ENCODE data around the gene HOXC9.

The HOXC9 gene

DNA sequence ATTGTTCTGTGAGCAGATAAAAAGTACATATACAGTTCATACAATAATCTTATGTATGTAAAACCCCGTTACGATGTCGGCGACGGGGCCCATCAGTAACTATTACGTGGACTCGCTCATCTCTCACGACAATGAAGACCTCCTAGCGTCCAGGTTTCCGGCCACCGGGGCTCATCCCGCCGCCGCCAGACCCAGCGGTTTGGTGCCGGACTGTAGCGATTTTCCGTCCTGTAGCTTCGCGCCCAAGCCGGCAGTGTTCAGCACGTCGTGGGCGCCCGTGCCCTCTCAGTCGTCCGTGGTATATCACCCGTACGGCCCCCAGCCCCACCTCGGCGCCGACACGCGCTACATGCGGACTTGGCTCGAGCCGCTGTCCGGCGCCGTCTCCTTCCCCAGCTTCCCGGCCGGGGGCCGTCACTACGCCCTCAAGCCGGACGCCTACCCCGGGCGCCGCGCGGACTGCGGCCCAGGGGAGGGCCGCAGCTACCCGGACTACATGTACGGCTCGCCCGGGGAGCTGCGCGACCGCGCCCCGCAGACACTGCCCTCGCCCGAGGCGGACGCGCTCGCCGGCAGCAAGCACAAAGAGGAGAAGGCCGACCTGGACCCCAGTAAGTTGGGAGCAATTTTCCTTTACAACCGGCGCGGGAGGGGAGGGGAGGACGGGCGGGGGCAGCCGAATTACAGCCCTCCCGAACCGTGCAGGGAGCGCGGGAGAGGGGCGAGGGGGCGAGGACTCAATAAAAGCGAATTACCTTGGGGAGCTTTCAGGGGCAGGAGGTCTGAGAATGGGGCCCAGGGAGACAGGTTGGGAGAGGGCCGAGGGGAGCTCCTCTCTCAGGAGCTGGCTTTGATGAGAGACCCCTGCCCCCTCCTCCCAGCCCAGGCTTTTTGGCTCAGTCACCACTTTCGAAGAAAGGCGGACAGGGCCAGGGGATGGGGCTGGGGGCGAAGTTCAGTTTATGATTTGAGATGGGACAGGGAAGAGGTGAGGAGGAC, at the start of gene HOXC9:
HOXC9 (plus strand) TSS at position 46 of the 999 bp plus-strand sequence; CDS start at position 74, 28 bp downstream.
- DNase-seq (ENCODE audit: low spot score in 2 of 2) (no peak), ATAC-seq (no peak)
- no peak within 1 kb of the TSS for H3K27ac Mint-ChIP-seq
- H3K4me3 Mint-ChIP-seq, result peak within 1 kb of the TSS; percentile 58
- peaks cover 55% of the 10 kb centered on the region for H3K4me1 Mint-ChIP-seq
- no peaks in the 10 kb centered on the region for H3K9me3 Mint-ChIP-seq
- no peaks in the 10 kb centered on the region for H3K36me3 Mint-ChIP-seq

- Mint-ChIP-seq H3K27ac (no peak overlapping the region), H3K4me1 (peaks cover 30% of the 10 kb centered on the region), H3K9me3 (no peaks in the 10 kb centered on the region), H3K4me3 (no peak overlapping the region), H3K36me3 (peaks cover 30% of the 10 kb centered on the region)
- no peak for DNase-seq (ENCODE audit: low spot score in 2 of 2)
- no peak for ATAC-seq
These were observed 49.6 kb upstream of the HOXC9 start for GRCh38 chr12:53950437-53950773.

DNA sequence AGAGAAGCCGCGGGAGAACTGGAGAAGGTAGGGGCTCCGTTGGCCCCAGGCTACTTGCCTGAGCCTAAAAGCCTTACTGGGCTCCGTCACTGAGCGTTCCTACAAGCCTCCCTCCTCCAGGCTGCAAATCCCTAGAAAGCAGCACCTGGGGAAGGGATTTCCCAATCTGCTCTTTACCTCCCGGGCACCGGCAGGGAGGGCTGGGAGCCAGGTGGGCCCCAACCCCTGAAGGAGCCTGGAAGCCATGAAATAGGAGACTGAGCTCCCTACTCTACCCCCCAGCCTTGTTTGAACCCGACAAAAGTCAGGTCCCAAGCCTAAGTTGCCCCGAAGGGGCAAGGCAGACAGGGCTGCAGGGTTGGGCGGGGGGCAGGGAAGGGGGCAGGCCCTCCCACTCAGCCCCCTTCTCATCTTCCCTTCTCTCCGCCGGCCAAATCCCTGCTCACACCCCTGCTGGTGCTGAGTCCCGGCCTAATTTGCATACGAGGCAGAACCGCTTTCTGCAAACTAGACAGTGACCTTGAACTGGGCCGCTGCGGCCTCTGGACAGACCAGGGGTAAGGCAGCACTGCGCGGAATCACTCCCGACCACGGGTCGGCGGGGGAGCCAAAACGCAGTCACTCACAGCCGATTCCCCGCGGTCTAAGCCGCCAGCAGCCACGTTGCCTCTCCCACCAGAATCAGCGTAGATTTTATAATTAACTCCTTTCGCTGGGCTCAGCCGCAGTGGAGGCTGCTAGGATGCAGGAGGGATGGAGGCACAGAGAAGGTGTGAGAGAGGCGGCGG, 49.0 kb upstream of the HOXC9 start:
- DNase-seq (ENCODE audit: low spot score in 2 of 2), result no peak
- peaks cover 35% of the 10 kb centered on the region for H3K4me1 Mint-ChIP-seq
- no peak overlapping the region for H3K4me3 Mint-ChIP-seq
- peaks cover 30% of the 10 kb centered on the region for H3K36me3 Mint-ChIP-seq
- ATAC-seq, result no peak
- no peaks in the 10 kb centered on the region for H3K9me3 Mint-ChIP-seq
- H3K27ac Mint-ChIP-seq, result no peak overlapping the region

DNA sequence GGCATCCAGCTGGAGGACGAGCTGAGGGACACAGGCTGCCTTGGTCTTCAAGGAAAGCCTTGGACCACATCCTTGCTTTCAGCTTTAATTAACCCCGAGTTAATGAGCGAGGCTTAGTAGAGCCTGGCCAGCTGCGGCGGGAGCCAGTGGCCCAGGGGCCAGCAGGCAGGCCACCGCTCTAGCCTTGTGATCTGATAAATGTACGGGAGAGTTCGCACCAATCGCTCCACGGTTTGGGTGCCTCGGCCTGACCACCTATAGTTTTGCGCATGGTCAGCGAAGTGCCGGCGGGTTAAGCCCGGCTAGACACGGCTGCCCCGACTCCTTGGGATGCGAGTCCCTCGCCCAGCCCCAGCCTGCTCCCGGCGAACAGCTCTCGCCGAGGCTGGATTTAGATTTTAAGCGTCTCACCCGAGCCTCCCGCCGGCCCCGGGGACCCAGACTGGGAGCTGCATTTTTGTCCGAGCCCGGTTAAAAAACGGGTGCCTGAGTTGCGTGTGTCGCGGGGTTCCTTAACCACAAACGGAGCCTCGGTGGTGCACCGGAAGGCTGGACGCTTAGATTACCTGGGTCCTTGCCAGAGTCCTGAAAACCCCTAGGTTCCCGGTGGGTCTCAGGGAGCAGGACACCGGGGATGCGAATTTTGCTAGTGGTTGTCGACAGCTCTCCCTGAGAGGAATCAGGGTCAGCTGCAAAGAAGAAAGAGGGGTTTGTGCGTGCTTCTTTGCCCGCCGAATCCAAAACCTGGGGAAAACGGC, 48.2 kb upstream of the HOXC9 start:
- H3K27ac Mint-ChIP-seq, result no peak overlapping the region
- no peak overlapping the region for H3K4me3 Mint-ChIP-seq
- peaks cover 43% of the 10 kb centered on the region for H3K4me1 Mint-ChIP-seq
- H3K36me3 Mint-ChIP-seq, result peaks cover 30% of the 10 kb centered on the region
- no peaks in the 10 kb centered on the region for H3K9me3 Mint-ChIP-seq
- ATAC-seq (no peak), DNase-seq (ENCODE audit: low spot score in 2 of 2) (no peak)

DNA sequence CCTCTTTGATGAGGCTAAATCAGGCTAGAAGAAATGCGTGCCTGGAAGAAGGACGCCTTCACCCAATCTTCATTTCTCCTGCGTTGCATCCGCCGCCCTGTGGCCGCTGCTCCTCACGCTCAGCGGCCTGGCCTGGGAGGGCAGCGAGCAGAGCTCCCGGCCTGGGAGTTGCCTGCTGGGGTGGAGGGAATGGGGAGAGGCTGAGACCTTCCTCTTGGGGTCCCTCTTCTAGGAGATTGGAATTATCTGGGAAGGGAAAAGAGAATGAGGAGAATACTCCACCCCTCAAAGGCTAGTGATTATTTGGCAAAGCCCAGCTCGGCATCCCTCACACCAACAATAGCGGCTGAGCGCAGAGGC, 47.6 kb upstream of the HOXC9 start:
- Mint-ChIP-seq H3K27ac (no peak overlapping the region), H3K36me3 (peaks cover 30% of the 10 kb centered on the region), H3K4me3 (no peak overlapping the region), H3K9me3 (no peaks in the 10 kb centered on the region), H3K4me1 (peaks cover 48% of the 10 kb centered on the region)
- ATAC-seq, result no peak
- DNase-seq (ENCODE audit: low spot score in 2 of 2), result no peak

- H3K36me3 Mint-ChIP-seq, result peaks cover 30% of the 10 kb centered on the region
- H3K27ac Mint-ChIP-seq, result peak overlapping the region; percentile 11
- DNase-seq (ENCODE audit: low spot score in 2 of 2), result no peak
- H3K9me3 Mint-ChIP-seq, result no peaks in the 10 kb centered on the region
- no peak for ATAC-seq
- no peak overlapping the region for H3K4me3 Mint-ChIP-seq
- H3K4me1 Mint-ChIP-seq, result peaks cover 50% of the 10 kb centered on the region
These were observed 46.9 kb upstream of the HOXC9 start for GRCh38 chr12:53952871-53953734.

DNA sequence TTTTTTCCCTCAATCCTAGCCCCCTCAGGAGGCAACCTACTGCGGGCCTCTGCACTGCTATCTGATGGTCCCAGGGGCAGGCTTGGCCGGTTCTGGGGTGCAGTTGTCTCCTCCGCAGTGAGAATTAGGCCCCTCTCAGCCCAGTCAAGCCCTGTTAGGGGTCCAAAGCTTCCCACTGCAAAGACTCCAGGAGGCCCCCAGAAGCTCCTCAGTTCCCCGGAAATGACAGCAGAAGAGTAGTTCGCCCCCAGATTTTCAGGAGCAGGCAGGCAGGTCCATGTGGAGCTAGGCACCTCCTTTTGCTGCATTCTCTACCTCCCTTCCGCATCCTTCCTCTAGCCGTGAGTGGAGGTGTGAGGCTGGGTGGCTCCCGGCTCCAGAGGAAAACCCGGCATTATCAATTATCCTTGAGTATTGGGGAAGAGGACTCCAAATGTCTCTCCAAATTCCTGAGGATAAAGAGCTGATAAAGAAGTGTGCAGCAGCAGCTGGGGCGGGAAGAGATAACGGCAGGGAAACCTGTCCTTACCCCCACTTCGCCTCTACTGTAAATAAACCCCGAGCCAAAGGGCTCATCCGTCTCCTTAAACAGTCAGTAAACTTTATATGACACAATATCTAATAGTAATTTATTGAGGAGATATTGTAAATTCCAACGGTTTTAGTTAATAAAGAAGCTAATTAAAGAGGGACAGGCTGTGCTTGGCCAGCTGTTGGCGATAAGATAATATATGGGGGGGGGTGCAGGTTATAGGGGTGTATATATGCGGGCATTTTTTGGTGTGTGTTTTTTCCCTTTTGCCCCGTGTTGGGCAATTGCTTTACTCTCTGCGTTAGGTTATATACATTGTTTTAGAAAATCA, 45.9 kb upstream of the HOXC9 start:
- DNase-seq (ENCODE audit: low spot score in 2 of 2) (no peak), ATAC-seq (no peak)
- no peaks in the 10 kb centered on the region for H3K9me3 Mint-ChIP-seq
- H3K4me1 Mint-ChIP-seq, result peaks cover 50% of the 10 kb centered on the region
- H3K27ac Mint-ChIP-seq, result peak overlapping the region; percentile 11
- no peak overlapping the region for H3K4me3 Mint-ChIP-seq
- peaks cover 30% of the 10 kb centered on the region for H3K36me3 Mint-ChIP-seq

DNA sequence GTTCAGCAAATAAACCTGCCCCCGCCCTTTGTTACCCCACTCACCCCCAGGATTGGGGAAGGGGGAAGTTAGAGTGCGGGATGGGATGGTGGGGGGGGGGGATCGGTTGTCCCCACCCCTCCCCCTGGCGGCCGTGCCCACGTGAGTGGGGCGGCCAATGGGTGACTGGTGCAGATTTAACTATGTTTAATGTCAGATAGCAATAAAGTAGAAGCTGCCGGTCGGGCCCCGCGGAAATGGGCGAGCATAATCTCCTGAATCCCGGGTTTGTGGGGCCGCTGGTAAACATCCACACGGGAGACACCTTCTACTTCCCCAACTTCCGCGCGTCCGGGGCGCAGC, 45.3 kb upstream of the HOXC9 start, which contains the start of gene HOXC12:
HOXC12 (plus strand) TSS at position 210 of the 342 bp plus-strand sequence; CDS start at position 237, 27 bp downstream.
- no peaks in the 10 kb centered on the region for H3K9me3 Mint-ChIP-seq
- H3K4me3 Mint-ChIP-seq, result no peak within 1 kb of the TSS
- peaks cover 30% of the 10 kb centered on the region for H3K36me3 Mint-ChIP-seq
- peaks cover 51% of the 10 kb centered on the region for H3K4me1 Mint-ChIP-seq
- DNase-seq (ENCODE audit: low spot score in 2 of 2) (no peak), ATAC-seq (no peak)
- peak within 1 kb of the TSS; percentile 11 for H3K27ac Mint-ChIP-seq

DNA sequence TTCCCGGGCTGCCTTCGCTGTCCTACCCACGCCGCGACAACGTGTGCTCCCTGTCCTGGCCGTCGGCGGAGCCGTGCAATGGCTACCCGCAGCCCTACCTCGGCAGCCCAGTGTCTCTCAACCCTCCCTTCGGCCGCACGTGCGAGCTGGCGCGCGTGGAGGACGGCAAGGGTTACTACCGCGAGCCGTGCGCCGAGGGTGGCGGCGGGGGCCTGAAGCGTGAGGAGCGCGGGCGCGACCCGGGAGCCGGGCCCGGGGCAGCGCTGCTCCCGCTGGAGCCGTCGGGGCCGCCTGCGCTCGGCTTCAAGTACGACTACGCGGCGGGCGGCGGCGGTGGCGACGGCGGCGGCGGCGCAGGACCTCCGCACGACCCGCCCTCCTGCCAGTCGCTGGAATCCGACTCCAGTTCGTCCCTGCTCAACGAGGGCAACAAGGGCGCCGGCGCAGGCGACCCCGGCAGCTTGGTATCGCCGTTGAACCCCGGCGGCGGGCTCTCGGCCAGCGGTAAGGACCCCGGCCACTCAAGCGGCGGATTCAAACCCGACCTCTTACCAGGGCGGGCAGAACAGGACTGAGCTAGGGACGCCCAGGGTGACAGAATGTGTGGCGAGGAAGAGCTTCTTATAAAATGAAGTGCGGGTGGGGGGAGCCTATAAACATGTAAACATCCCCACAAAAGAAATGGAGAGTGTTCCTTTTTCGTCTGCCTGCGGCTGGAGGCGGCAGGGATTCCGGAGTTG, 44.8 kb upstream of the HOXC9 start:
- DNase-seq (ENCODE audit: low spot score in 2 of 2) (no peak), ATAC-seq (no peak)
- no peak overlapping the region for H3K4me3 Mint-ChIP-seq

DNA sequence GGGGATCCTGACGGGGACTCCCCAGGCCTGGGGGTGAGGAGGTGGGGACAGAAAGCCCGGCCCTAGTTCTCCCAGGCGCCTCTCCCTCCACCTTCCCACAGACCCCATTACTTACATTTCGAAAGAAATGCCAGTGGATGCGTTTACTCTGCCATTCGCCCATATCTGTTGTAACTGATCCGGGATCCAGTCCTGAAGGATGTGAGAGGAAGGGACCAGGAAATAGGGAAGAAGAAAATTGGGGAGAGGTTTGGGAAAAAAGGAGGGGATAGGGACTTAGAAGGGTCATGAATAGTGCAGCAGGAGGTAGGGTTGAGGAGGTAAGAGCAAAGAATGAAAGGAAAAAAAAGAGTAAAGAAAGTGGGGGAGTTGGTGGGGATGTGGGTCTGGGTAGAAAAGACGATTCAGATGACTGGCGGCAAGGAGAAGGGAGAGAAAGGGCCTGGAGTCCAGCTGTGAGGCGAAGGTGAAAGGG, 44.1 kb upstream of the HOXC9 start:
- DNase-seq (ENCODE audit: low spot score in 2 of 2) (no peak), ATAC-seq (no peak)
- Mint-ChIP-seq H3K9me3 (no peaks in the 10 kb centered on the region), H3K36me3 (peaks cover 35% of the 10 kb centered on the region), H3K4me3 (no peak overlapping the region), H3K27ac (no peak overlapping the region), H3K4me1 (peaks cover 55% of the 10 kb centered on the region)

More for the DNA sequence above, 44.8 kb upstream of the HOXC9 start:
- H3K36me3 Mint-ChIP-seq, result peaks cover 31% of the 10 kb centered on the region
- no peak overlapping the region for H3K27ac Mint-ChIP-seq
- no peaks in the 10 kb centered on the region for H3K9me3 Mint-ChIP-seq
- H3K4me1 Mint-ChIP-seq, result peaks cover 55% of the 10 kb centered on the region

DNA sequence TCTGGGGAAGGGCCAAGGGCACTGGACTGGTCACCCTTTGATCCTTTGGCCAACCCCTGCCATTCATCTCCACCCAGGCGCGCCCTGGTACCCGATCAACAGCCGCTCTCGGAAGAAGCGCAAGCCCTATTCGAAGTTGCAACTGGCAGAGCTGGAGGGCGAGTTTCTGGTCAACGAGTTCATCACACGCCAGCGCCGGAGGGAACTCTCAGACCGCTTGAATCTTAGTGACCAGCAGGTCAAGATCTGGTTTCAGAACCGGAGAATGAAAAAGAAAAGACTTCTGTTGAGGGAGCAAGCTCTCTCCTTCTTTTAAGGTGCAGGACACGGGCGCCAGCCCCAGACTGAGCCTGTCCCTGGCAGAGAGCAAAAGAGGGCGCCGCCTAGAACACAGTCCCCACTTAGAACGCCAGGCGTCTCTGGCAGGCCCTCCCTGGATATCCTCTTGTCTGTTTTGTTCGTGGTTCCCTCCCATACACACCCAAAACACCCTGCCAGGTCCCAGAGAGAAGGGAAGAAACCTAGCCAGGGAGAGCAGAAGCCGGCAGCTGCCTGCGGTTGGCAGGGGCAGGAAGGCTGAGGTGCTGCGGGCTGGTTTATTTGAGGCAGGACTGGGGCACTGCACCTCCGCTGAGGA, 43.6 kb upstream of the HOXC9 start:
- DNase-seq (ENCODE audit: low spot score in 2 of 2) (no peak), ATAC-seq (peak; percentile 52)
- H3K9me3 Mint-ChIP-seq, result no peaks in the 10 kb centered on the region
- no peak overlapping the region for H3K4me3 Mint-ChIP-seq
- no peak overlapping the region for H3K27ac Mint-ChIP-seq
- H3K4me1 Mint-ChIP-seq, result peaks cover 50% of the 10 kb centered on the region
- H3K36me3 Mint-ChIP-seq, result peaks cover 32% of the 10 kb centered on the region

DNA sequence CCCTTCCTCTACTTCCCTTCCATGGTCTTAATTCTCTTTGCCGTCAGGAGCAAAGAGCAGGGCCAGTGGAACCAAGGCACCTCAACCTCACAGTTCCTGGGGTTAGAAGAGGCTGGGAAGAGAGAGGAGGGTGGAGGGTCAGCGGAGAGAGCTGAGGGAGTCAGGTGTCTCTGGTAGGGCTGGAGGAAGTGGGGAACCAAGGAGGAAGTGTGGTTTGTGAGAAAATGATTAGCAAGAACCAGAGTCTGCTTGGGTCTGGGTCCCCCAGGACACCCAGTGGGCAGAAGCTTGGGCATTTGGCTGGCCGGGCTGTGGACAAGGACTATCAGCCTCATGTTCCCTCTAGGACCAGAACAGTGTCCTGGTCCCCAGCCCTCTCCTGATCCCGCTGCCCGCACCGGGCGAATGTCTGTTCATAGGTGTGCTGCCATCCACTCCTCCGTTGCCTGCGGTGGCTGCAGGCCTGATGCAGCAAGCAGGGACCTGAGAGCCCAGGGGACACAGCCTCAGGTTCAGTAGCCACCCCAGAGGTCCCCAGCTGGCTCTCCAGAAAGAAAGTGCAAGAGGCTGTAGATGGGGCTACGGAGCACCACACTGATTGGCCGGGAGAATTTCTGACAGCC, 42.9 kb upstream of the HOXC9 start:
- Mint-ChIP-seq H3K4me3 (no peak overlapping the region), H3K27ac (no peak overlapping the region), H3K4me1 (peaks cover 44% of the 10 kb centered on the region), H3K36me3 (peaks cover 29% of the 10 kb centered on the region), H3K9me3 (no peaks in the 10 kb centered on the region)
- ATAC-seq, result no peak
- DNase-seq (ENCODE audit: low spot score in 2 of 2), result no peak
